Mesenchymal stem cell (in vitro differentiated cells and primary cell): ENCODE measurements around the gene RAB6B.

ENCODE experiments used
- DNase-seq: peaks from one replicate; pipeline ENCODE4 v3.0.0-alpha.2; 2013
- H2AFZ ChIP-seq: one replicate; pipeline ENCODE4 v1.6.1; 2013; ENCODE audit warnings: low read depth, mild to moderate bottlenecking, control low read depth, inconsistent platforms, low read length, moderate library complexity
- H2AK5ac ChIP-seq: 2 replicates; pipeline ENCODE4 v1.6.1; 2013; ENCODE audit warnings: low read length, moderate library complexity, mild to moderate bottlenecking, inconsistent platforms; ENCODE audit not compliant: severe bottlenecking
- H2BK120ac ChIP-seq: one replicate; pipeline ENCODE4 v1.6.1; 2013; ENCODE audit warnings: low read depth, mild to moderate bottlenecking, inconsistent platforms, low read length, moderate library complexity
- H2BK12ac ChIP-seq, 2 experiments: one replicate each; pipeline ENCODE4 v1.6.1; 2013; ENCODE audit warnings: inconsistent platforms in 2 of 2, low read length in 2 of 2, mild to moderate bottlenecking in 2 of 2, moderate library complexity in 2 of 2, control low read depth in 1 of 2
- H2BK15ac ChIP-seq: one replicate; pipeline ENCODE4 v1.6.1; 2013; ENCODE audit warnings: mild to moderate bottlenecking, low read depth, inconsistent platforms; ENCODE audit not compliant: poor library complexity, severe bottlenecking
- H2BK5ac ChIP-seq: 2 replicates; pipeline ENCODE4 v1.6.1; 2013; ENCODE audit warnings: low read depth, mild to moderate bottlenecking, low read length, control low read depth, inconsistent platforms; ENCODE audit not compliant: poor library complexity, severe bottlenecking
- H3K14ac ChIP-seq, 2 experiments: one replicate each; pipeline ENCODE4 v1.6.1; 2013; ENCODE audit warnings: inconsistent platforms in 2 of 2, low read length in 2 of 2, control low read depth in 1 of 2, mild to moderate bottlenecking in 1 of 2, moderate library complexity in 1 of 2
- H3K18ac ChIP-seq, 2 experiments: one replicate each; pipeline ENCODE4 v1.6.1; 2013; ENCODE audit warnings: inconsistent platforms in 2 of 2, low read length in 2 of 2, control low read depth in 1 of 2, low read depth in 1 of 2, mild to moderate bottlenecking in 1 of 2
- H3K23ac ChIP-seq, 2 experiments: one replicate each; pipeline ENCODE4 v1.6.1; 2013; ENCODE audit warnings: inconsistent platforms in 2 of 2, low read length in 2 of 2, mild to moderate bottlenecking in 2 of 2, moderate library complexity in 2 of 2, control low read depth in 1 of 2
- H3K27ac ChIP-seq: 2 replicates; pipeline ENCODE4 v1.5.1; 2013; ENCODE audit warnings: mild to moderate bottlenecking, moderate library complexity, low read length, control low read depth, inconsistent platforms; ENCODE audit not compliant: poor library complexity, severe bottlenecking
- H3K27me3 ChIP-seq, 2 experiments: 2 replicates each; pipeline versions ENCODE4 v1.6.1 to v1.7.0; 2013; ENCODE audit warnings: low read length in 2 of 2, mild to moderate bottlenecking in 2 of 2, moderate library complexity in 2 of 2, control low read depth in 1 of 2, inconsistent platforms in 1 of 2; ENCODE audit not compliant: control insufficient read depth in 1 of 2, insufficient read depth in 1 of 2
- H3K36me3 ChIP-seq, 2 experiments: 2 replicates each; pipeline versions ENCODE4 v1.6.1 to v1.7.0; 2013; ENCODE audit warnings: low read length in 2 of 2, control low read depth in 1 of 2, inconsistent platforms in 1 of 2, low read depth in 1 of 2, mild to moderate bottlenecking in 1 of 2; ENCODE audit not compliant: insufficient read depth in 2 of 2, control insufficient read depth in 1 of 2
- H3K4ac ChIP-seq, 2 experiments: one replicate each; pipeline ENCODE4 v1.6.1; 2013; ENCODE audit warnings: inconsistent platforms in 2 of 2, low read length in 2 of 2, mild to moderate bottlenecking in 2 of 2, moderate library complexity in 2 of 2, control low read depth in 1 of 2, low read depth in 1 of 2
- H3K4me1 ChIP-seq: 2 replicates; pipeline ENCODE4 v1.6.1; 2013; ENCODE audit warnings: low read depth, low read length, control low read depth; ENCODE audit not compliant: control insufficient read depth, insufficient read depth
- H3K4me2 ChIP-seq: 2 replicates; pipeline ENCODE4 v1.6.1; 2013; ENCODE audit warnings: low read length, mild to moderate bottlenecking, inconsistent platforms; ENCODE audit not compliant: poor library complexity, severe bottlenecking
- H3K4me3 ChIP-seq, 2 experiments: 2 replicates each; pipeline versions ENCODE4 v1.5.1 to v1.7.0; 2013; ENCODE audit warnings: low read length in 2 of 2, mild to moderate bottlenecking in 2 of 2, control low read depth in 1 of 2, low read depth in 1 of 2; ENCODE audit not compliant: insufficient read depth in 1 of 2
- H3K79me1 ChIP-seq: replicated peaks from 2 replicates; pipeline ENCODE4 v1.6.1; 2013; ENCODE audit warnings: mild to moderate bottlenecking, control low read depth, low read length, inconsistent platforms; ENCODE audit not compliant: poor library complexity, severe bottlenecking
- H3K9ac ChIP-seq: 2 replicates; pipeline ENCODE4 v1.7.0; 2013; ENCODE audit warnings: mild to moderate bottlenecking, low read length, moderate library complexity
- H3K9me3 ChIP-seq: 2 replicates; pipeline ENCODE4 v1.7.0; 2013; ENCODE audit warnings: mild to moderate bottlenecking, low read length; ENCODE audit not compliant: control insufficient read depth
- H4K8ac ChIP-seq: one replicate; pipeline ENCODE4 v1.6.1; 2013; ENCODE audit warnings: inconsistent platforms, mild to moderate bottlenecking, low read length, moderate library complexity
- H4K91ac ChIP-seq: one replicate; pipeline ENCODE4 v1.6.1; 2013; ENCODE audit warnings: mild to moderate bottlenecking, low read length, inconsistent platforms
- WGBS: methylation state at CpG from one replicate; pipeline ENCODE4 v1.1.7; 2013; ENCODE audit warnings: mixed read lengths; 5-methylcytosine and 5-hydroxymethylcytosine counted together

RAB6B gene

DNA sequence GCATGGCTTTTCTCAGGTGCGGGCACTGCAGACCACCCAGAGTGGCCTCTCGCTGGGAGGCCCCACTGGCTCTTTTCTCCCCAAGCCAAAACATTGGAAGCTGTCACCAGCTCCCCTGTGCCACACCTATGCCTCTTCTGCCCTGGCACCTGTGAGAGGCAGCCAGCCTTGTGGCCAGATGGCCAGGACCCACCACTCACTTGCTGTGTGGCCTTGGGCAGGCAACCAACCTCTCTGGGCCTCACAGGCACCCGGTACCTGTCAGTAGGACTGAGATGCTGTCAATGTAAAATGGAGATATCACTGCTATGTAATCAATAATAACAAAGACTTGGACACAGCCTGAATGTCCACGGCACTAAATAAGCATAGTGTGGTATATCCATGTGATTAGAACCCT lies 53.5 kb downstream of the RAB6B start:
- Histone ChIP-seq H3K27me3 (peaks cover 3 to 9% of the 10 kb centered on the region in 2 experiments), H3K4me1 (peaks cover 3% of the 10 kb centered on the region), H2BK15ac (no peak overlapping the region), H3K27ac (no peak overlapping the region), H3K79me1 (no peaks in the 10 kb centered on the region), H2AK5ac (no peak overlapping the region), H3K18ac (no peak overlapping the region), H3K4me3 (no peak overlapping the region), H2BK12ac (no peak overlapping the region), H3K4me2 (no peak overlapping the region), H3K9me3 (no peaks in the 10 kb centered on the region), H2BK120ac (no peak overlapping the region), H3K23ac (no peak overlapping the region), H2AFZ (no peak overlapping the region), H4K91ac (no peak overlapping the region), H3K9ac (no peak overlapping the region), H2BK5ac (no peak overlapping the region), H3K36me3 (peaks cover 0 to 13% of the 10 kb centered on the region in 2 experiments), H3K14ac (no peak overlapping the region), H3K4ac (no peak overlapping the region), H4K8ac (no peak overlapping the region)
- no peak for DNase-seq
- 91% methylated on average over 2 of the region's 4 CpGs for WGBS

- H3K4me3 ChIP-seq: no peak overlapping the region
- no peaks in the 10 kb centered on the region for H3K9me3 ChIP-seq
- no peak overlapping the region for H3K4me2 ChIP-seq
- peaks cover 0 to 15% of the 10 kb centered on the region in 2 experiments for H3K36me3 ChIP-seq
- peaks cover 3% of the 10 kb centered on the region for H3K4me1 ChIP-seq
- H3K9ac ChIP-seq: no peak overlapping the region
- no peak overlapping the region for H2AK5ac ChIP-seq
- H2BK15ac ChIP-seq: no peak overlapping the region
- no peak overlapping the region for H4K91ac ChIP-seq
- H3K18ac ChIP-seq: no peak overlapping the region
- DNase-seq: no peak
- no peak overlapping the region for H4K8ac ChIP-seq
- no peak overlapping the region for H3K4ac ChIP-seq
- no peak overlapping the region for H3K27ac ChIP-seq
- WGBS: 91% methylated on average over 8 of the region's 8 CpGs
- no peak overlapping the region for H3K14ac ChIP-seq
- no peak overlapping the region for H2BK5ac ChIP-seq
- H3K27me3 ChIP-seq: peaks cover 7 to 13% of the 10 kb centered on the region in 2 experiments
- H2AFZ ChIP-seq: no peak overlapping the region
- H3K79me1 ChIP-seq: no peaks in the 10 kb centered on the region
- no peak overlapping the region for H2BK12ac ChIP-seq
- no peak overlapping the region for H3K23ac ChIP-seq
- no peak overlapping the region for H2BK120ac ChIP-seq
Observed at GRCh38 chr3:133841196-133841595, 54.5 kb downstream of the RAB6B start.

DNA sequence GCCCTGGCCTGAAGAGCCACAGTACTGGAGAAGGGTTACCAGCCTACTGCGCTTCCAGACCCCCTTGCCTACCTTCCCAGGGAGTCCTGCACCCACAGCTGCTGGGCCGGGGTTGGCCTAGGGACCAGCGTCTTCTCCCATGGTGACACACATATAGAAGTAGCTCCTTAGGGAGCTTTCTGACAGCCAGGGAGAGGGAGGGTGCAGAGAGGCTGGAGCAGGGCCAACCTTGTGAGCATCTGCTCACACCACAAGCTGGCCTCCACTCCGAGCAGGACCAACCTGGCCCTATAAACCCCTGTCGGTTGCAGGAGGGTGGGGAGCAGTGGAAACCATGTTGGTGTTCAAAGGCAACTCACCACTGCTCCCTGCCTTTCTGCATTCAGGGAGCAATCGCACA lies 54.9 kb downstream of the RAB6B start:
- no peak overlapping the region for H3K4me2 ChIP-seq
- 95% methylated on average over 6 of the region's 6 CpGs for WGBS
- no peak overlapping the region for H2BK120ac ChIP-seq
- H3K4me1 ChIP-seq: peaks cover 3% of the 10 kb centered on the region
- no peak for DNase-seq
- no peak overlapping the region for H2BK15ac ChIP-seq
- H3K27ac ChIP-seq: no peak overlapping the region
- no peak overlapping the region for H2BK5ac ChIP-seq
- no peak overlapping the region for H3K4ac ChIP-seq
- H3K4me3 ChIP-seq: no peak overlapping the region
- no peak overlapping the region for H2AFZ ChIP-seq
- no peak overlapping the region for H3K18ac ChIP-seq
- no peak overlapping the region for H2BK12ac ChIP-seq
- no peaks in the 10 kb centered on the region for H3K9me3 ChIP-seq
- no peaks in the 10 kb centered on the region for H3K79me1 ChIP-seq
- H3K36me3 ChIP-seq: peaks cover 0 to 15% of the 10 kb centered on the region in 2 experiments
- H4K91ac ChIP-seq: no peak overlapping the region
- H2AK5ac ChIP-seq: no peak overlapping the region
- no peak overlapping the region for H3K23ac ChIP-seq
- H3K27me3 ChIP-seq: peaks cover 7 to 13% of the 10 kb centered on the region in 2 experiments
- H3K14ac ChIP-seq: no peak overlapping the region
- H4K8ac ChIP-seq: no peak overlapping the region
- H3K9ac ChIP-seq: no peak overlapping the region

DNA sequence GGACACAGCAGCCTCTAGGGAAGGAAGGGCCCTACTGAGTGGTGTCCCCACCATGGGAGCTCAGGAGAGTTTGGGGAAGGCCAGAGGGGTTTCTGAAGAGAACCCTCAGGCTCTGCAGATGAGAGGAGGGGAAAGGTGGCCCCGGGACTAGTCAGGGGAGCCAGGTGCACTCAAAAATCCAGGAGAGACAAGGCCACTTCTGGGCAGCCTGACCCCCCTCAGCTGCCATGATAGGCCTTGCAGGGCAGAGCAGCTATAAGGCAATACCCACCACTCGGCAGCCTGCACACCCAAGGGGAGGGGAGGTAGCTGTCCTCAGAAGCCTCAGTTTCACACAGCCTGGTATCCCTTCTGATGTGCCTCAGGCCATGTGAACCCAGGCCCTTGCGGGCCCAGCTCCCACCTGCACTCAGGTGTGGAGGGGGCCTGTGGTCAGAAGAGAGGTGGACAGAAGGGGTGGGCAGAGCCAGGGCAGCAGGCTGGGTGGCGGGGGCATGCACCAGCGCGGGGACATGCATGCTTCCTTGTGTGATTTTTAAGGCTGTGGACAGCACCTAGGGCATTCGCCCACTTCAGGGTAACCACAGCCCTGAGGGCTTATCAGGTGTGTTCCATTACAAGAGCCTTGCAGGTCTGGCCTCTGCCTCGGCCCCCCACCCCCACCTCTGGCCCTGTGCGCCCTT lies 55.5 kb downstream of the RAB6B start:
- H2BK15ac ChIP-seq: no peak overlapping the region
- peaks cover 0 to 19% of the 10 kb centered on the region in 2 experiments for H3K36me3 ChIP-seq

More for the DNA sequence above, 55.5 kb downstream of the RAB6B start:
- H3K4me2 ChIP-seq: no peak overlapping the region
- H2BK120ac ChIP-seq: no peak overlapping the region
- H2AFZ ChIP-seq: no peak overlapping the region
- H4K8ac ChIP-seq: no peak overlapping the region
- no peaks in the 10 kb centered on the region for H3K9me3 ChIP-seq
- H3K18ac ChIP-seq: no peak overlapping the region
- no peak overlapping the region for H2BK5ac ChIP-seq
- H3K14ac ChIP-seq: no peak overlapping the region
- H3K23ac ChIP-seq: no peak overlapping the region
- H4K91ac ChIP-seq: peak overlapping the region; percentile 27
- H3K9ac ChIP-seq: no peak overlapping the region
- DNase-seq: no peak
- no peak overlapping the region for H3K4me3 ChIP-seq
- H3K27me3 ChIP-seq: peaks cover 7 to 13% of the 10 kb centered on the region in 2 experiments
- H3K79me1 ChIP-seq: no peaks in the 10 kb centered on the region
- H2AK5ac ChIP-seq: no peak overlapping the region
- no peak overlapping the region for H2BK12ac ChIP-seq
- no peak overlapping the region for H3K27ac ChIP-seq
- WGBS: 84% methylated on average over 9 of the region's 9 CpGs
- H3K4ac ChIP-seq: no peak overlapping the region
- H3K4me1 ChIP-seq: peaks cover 3% of the 10 kb centered on the region
